Hematopoietic multipotent progenitor cell treated with erythropoietin and hydrocortisone succinate and interleukin-3 and kit ligand, for 17 days (in vitro differentiated cells): Measurements from ENCODE around the gene ADAMTS13.
"Not testable (repeated sequence)": the region's sequence is repeated elsewhere in the genome, so short reads cannot be mapped to it uniquely, and the experiment has no call there.

Experiments used
- DNase-seq: peaks from one replicate; pipeline ENCODE4 v3.0.0-alpha.2; 2015; ENCODE audit warnings: low spot score

ADAMTS13 gene

DNA sequence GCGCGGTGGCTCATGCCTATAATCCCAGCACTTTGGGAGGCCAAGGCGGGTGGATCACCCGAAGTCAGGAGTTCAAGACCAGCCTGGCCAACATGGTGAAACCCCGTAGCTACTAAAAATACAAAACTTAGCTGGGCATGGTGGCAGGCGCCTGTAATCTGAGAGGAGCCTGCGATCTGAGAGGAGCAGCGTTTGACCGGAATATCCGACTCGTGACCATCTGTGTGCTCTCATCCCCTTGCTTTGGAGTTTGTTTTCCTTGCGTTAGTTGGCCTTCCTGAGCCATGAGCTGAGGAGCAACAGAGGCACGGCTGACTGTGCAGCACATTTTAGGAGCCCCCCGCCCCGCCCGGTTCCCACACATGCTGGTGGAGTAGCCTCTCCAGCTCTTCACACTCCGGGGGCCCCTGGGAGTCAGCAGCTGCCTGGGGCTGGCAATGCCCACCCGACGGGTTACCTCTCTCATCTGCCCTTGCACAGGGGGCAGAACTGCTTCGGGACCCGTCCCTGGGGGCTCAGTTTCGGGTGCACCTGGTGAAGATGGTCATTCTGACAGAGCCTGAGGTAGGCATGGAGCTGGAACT is 3.0 kb downstream of the ADAMTS13 start:
- no peak for DNase-seq

DNA sequence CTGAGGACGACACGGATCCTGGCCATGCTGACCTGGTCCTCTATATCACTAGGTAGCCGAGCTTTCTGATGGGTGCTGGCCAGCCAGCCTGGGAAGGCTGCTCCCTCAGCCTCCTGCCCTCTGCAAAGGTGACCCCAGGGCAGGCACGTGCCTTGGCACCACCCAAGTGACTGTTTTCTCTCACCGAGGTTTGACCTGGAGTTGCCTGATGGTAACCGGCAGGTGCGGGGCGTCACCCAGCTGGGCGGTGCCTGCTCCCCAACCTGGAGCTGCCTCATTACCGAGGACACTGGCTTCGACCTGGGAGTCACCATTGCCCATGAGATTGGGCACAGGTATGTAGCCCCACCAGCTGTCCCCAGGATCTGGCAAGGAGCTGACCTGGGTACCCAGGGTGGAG is 3.8 kb downstream of the ADAMTS13 start:
- DNase-seq: no peak

DNA sequence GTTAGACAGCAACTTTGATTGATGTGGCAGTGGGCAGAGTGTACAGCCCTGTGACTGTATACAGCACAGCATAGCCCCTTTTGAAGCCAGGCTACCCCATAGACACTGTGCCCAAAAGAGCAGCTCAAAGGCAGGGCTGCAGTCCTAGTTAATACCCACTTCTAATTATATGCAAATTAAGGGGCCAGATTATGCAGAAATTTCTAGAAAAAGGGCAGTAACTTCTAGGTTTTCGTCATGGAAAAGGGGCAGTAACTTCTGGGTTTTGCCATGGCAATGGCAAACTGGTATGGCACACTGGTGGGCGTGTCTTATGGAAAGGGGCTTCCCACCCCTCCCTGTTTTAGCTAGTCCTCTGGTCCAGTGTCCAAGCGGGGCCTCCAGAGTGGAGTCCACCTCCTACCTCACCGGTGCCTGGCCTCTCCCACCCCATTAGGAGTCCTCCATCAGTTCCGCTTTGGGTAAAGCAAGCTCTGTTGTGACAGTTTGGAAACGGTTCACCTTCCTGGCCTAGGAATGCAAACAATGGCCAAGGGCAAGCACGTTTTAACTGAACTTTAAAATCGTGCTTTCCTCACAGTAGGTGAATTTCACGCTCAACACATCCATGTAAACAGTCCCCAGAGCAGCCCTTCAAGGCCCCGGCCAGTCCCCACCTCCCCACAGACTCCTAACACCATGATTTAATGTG is 5.6 kb downstream of the ADAMTS13 start:
- DNase-seq: no peak

DNA sequence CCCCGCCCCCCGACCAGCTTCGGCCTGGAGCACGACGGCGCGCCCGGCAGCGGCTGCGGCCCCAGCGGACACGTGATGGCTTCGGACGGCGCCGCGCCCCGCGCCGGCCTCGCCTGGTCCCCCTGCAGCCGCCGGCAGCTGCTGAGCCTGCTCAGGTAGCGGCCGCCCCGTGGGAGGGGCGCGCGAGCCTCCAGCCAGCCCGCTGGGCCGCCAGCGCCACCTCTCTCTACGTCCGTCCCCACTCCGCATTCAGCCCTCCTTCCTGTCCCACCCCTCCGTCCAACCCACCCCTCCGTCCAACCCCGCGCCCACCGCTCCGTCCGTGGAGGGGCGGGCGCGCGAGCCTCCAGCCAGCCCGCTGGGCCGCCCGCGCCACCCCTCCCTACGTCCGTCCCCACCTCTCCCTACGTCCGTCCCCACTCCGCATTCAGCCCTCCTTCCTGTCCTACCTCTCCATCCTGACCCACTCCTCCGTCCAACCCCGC is 6.5 kb downstream of the ADAMTS13 start:
- no peak for DNase-seq

DNA sequence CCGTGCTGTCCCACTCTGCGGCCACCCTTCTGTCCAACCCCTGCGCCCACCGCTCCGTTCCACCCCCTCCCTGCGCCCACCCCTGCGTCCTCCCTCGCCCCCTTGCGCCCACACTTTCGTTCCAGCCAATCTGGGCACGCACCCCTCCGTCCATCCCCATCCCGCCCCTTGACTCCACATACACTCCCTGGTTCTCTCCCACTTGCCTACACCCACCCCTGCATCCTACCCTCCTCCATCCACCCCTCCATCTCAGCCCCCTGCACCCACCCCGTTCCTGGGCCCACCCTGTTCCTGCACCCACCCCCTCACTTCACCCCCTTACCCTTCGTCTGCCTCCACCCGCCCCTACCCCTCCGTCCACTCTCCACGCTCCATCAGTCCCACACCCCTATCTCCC is 7.0 kb downstream of the ADAMTS13 start:
- no peak for DNase-seq

DNA sequence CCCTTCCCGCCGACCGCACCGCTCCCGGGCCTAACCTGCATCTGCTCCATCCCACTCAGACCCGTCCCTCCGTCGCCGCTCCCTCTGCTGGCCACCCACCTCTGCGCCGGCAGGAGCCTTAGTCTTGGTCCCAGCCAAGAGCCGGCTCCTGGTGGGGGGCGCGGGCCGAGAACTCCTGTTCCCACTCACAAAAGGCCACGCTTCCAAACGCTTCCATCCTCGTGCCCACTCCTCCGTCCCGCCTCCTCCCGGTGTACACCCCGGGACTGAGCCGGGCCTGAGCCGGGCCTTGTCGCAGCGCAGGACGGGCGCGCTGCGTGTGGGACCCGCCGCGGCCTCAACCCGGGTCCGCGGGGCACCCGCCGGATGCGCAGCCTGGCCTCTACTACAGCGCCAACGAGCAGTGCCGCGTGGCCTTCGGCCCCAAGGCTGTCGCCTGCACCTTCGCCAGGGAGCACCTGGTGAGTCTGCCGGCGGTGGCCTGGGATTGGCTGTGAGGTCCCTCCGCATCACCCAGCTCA is 7.5 kb downstream of the ADAMTS13 start:
- no peak for DNase-seq

DNA sequence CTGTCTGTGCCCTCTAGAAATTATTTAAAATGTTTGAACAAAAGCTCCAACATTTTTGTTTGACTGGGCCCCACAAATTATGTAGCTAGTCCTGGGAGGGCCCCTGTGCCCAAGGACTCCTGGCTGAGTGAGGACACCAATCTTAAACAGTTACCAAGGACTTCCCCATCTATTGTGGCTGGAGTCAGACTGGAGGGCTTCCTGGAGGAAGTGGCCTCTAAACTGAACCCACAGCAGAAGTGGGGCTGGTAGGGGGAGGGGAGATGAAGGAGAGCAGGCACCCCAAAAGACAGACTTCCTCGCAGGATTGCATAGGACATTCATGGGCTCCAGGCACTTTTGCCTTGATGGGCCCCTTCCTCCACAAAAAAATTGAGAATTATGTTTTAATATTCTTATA is 8.1 kb downstream of the ADAMTS13 start:
- DNase-seq: no peak

DNA sequence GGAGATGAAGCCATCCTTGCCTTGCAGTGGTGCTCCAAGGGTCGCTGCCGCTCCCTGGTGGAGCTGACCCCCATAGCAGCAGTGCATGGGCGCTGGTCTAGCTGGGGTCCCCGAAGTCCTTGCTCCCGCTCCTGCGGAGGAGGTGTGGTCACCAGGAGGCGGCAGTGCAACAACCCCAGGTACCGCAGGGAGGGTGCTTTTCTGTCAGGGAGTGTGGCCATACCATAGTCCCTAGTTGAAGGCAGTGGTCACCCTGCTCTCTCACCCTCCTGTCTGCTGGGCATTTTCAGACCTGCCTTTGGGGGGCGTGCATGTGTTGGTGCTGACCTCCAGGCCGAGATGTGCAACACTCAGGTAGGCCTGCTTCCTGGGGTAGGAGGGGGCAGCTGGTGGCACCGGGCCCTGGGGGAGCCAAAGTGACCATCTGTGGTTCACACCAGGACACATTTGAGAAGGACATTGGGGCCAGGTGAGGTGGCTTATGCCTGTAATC is 11.2 kb downstream of the ADAMTS13 start:
- DNase-seq: no peak

DNA sequence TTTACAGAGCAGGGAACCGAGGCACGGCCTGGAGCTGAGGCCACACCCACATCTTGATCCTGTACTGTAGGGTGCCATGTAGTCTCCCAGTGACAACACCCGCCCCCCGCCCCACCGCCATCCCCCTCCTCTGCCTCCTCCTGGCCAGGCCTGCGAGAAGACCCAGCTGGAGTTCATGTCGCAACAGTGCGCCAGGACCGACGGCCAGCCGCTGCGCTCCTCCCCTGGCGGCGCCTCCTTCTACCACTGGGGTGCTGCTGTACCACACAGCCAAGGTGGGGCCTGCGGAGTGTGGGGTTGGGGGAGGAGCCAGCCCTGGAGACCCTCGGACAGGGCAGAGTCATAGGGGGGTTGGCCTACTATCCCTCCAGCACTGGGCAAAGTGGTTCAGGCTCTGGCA is 14.5 kb downstream of the ADAMTS13 start:
- DNase-seq: no peak

DNA sequence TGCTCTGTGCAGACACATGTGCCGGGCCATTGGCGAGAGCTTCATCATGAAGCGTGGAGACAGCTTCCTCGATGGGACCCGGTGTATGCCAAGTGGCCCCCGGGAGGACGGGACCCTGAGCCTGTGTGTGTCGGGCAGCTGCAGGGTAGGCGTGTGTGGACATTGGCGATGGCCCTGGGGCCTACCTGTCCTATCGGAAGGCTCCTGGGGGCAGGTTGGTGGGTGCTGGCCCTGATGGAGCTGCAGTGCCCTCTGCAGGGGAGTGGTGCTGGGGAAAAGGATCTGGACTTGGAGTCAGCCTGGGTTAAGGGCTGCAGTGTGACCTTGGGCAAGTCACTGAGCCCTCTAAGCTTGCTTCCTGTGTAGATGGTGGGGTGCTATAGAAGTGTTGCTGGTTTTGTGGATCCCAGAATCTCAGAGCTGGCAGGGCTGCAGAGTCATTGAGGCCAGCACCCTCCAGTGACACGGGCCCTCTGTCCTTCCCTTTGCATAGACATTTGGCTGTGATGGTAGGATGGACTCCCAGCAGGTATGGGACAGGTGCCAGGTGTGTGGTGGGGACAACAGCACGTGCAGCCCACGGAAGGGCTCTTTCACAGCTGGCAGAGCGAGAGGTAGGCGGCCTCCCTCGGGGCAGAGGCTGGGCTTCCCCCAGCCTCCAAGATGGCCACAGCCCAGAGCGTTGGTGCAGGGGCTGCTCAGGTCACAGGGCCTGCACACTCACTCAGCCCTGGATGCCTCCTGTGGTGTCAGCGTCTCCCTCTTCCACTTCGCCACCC is 15.8 kb downstream of the ADAMTS13 start:
- no peak for DNase-seq

DNA sequence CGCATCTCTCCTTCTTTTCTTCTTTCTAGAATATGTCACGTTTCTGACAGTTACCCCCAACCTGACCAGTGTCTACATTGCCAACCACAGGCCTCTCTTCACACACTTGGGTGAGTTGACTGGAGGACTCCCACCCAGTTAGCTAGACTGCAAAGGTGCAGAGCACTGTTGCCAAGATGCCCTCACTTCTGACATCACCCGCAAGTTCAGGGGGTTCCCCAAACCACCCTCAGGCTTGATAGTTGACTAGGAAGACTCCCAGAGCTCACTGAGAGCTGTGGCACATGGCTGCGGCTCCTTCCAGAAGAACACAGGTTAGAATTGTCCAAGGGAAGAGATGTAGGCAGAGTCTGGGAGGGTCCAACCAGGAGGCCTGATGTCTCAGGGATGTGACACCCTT is 17.2 kb downstream of the ADAMTS13 start:
- no peak for DNase-seq

DNA sequence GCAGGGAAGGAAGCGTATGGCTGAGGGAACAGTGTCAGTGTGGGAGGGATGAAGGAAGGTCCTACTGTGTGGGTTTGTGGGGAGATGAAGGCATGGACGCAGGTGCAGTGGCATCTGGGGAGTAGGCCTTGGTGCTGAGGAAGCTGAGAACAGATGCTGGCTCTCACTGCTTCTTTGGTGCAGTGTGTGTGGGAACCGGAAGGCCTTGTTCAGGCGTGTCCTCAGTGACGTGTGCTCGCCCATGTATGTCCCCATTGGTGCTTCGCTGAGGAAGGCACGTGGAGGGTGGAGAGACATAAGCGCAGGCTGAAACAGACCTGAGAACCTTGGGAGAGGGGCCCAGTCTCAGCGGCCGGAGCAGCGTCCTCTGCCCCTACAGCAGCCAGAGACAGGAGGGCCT is 18.7 kb downstream of the ADAMTS13 start:
- DNase-seq: no peak

DNA sequence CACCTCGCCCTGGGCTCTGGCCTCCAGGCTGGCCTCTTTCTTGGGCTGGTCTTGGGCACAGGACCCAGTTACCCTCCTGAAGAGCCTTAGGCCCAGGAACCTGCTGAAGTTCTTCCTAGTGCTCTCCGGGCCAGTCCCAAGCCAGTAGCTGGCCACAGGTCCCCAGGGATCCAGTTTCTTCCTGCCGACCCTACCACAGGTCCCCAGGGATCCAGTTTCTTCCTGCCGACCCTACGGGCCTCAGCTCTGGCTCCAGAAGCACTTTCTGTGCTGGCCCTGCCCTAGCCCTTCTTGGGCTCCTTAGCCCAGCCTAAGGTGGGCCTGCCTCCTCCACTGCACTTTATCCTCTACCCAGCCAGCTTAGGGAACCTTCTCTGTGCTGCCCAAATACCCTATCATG is 19.4 kb downstream of the ADAMTS13 start:
- no peak for DNase-seq

DNA sequence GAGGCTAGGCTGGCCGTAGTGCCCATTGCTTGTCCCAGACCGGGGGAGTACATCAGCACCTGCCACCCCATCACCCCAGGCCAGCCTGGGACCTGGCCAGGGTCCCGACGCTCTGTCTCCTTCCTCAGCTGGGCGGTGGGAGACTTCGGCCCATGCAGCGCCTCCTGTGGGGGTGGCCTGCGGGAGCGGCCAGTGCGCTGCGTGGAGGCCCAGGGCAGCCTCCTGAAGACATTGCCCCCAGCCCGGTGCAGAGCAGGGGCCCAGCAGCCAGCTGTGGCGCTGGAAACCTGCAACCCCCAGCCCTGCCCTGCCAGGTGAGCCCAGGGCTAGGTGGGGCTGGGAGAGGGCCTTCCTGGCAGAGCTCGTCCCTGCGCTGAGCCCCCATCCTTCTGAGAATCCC is 21.1 kb downstream of the ADAMTS13 start:
- DNase-seq: no peak

DNA sequence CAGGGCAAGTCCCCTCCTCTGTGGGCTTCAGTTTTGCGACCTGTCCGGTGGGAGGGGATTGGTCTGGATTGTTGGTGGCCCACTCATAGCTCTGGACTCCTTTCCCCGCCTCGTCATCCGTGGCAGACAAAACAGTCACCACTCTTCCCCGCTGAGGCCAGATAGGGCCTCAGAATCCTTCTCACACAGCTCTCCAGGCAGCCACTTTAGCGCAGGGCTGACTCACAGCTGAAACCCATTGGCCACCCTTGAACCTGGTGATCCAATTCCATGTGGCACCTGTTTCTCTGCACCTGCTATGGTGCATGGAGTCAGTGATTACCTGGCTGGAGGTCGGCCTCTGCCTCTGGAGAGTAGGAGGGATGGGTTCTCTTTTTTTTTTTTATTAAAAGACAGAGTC is 21.8 kb downstream of the ADAMTS13 start:
- DNase-seq: no peak

DNA sequence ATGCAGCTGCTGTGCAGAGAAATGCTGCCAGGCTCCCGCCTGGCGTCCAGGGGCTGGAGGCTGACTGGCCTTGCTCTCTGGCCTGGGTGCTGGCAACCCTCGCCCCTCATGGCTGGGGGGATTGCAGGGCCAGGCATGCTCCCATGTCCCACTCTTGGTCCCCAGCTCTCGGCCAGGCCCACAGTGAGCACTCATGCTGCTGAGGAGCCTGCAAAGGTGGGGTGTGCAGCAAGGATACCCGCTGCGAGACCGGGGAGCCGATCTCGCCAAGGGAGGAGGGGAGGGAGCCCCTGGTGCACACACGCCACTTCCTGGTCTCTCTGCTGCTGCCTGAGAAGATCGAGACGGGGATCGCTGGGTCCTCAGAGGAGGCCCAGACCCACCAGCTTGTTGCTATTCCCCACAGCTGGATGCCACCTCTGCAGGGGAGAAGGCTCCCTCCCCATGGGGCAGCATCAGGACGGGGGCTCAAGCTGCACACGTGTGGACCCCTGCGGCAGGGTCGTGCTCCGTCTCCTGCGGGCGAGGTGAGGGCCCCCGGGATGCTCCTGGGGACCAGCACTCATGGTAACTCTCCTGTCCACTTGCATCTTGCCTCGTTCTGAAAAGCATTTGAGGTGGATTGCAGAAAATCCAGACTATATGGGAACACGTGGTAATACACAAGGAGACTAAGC is 23.3 kb downstream of the ADAMTS13 start:
- no peak for DNase-seq

DNA sequence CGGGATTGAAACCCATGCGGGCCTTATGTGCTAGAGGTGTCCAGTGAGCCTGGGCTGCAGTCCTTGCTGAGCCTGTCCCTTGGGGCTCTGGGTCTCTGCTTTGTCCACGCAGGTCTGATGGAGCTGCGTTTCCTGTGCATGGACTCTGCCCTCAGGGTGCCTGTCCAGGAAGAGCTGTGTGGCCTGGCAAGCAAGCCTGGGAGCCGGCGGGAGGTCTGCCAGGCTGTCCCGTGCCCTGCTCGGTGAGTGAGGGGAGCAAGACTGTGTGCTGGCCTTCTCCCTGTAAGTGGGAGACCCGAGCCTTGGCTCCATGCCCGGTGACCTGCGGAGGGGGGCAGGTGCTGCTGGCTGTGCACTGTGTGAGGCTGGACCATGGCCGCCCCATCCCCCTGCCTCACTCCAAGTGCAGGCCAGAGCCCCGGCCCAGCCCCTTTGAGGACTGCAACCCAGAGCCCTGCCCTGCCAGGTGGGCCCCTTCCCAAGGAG is 26.4 kb downstream of the ADAMTS13 start:
- no peak for DNase-seq

DNA sequence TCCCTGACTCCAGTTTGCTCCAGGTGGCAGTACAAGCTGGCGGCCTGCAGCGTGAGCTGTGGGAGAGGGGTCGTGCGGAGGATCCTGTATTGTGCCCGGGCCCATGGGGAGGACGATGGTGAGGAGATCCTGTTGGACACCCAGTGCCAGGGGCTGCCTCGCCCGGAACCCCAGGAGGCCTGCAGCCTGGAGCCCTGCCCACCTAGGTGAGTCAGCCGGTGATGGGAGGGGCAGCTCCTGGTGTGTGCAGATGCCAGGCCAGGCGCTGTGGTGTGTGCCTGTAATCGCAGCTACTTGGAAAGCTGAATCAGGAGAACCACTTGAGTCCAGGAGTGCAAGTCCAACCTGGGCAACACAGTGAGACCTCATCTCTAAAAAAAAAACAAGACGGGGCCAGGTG is 27.6 kb downstream of the ADAMTS13 start:
- DNase-seq: no peak

DNA sequence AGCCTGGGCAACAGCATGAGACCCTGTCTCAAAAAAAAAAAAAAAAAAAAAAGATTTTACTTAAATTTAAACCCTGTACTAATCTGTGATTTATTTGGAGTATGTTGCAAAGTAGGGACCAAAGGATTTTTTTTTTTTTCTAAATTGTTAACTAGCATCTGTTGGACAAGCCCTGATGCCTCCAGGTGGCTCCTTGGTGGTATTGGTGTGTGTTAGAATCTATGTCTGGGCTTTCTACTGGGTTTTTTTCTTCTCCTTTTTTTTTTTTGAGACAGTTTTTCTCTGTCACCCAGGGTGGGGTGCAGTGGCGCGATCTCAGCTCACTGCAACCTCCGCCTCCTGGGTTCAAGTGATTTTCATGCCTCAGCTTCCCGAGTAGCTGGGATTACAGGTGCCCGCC is 29.7 kb downstream of the ADAMTS13 start:
- DNase-seq: not testable (repeated sequence)

DNA sequence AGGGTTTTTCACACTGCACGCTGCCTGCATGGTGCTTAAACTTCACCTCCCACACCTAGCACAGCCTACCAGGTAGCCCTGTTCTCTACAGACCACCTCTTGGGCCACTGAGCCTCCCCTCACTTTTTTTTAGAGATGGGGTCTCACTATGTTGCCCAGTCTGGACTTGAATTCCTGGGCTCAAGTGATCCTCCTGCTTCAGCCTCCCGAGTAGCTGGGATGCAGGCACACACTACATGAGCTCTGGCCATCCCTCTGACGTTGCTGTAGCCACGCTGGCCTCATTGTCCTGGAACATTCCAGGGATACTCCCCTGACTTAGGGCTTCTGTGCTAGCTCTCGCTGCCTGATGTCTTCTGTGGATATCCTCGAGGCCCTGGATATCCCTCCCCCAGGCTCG is 30.4 kb downstream of the ADAMTS13 start:
- no peak for DNase-seq

DNA sequence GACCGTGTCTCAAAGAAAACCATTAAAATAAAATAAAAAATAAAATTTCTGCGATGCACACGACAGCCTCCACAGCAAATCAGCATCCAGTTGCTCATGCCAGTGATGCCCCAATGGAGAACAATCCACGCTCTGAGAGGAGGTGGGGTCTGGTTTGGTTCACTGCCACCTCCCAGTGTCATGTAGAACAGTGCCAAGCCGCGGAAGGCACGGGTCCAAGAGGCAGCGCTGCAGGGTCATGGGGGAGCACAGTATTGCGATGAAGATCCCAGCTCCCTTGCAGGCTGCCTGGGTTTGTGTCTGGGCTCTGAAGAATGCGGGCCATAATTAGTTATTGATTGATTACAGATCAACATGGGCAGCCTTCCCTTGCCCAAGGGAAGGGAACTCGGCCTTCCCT is 31.5 kb downstream of the ADAMTS13 start:
- DNase-seq: no peak

DNA sequence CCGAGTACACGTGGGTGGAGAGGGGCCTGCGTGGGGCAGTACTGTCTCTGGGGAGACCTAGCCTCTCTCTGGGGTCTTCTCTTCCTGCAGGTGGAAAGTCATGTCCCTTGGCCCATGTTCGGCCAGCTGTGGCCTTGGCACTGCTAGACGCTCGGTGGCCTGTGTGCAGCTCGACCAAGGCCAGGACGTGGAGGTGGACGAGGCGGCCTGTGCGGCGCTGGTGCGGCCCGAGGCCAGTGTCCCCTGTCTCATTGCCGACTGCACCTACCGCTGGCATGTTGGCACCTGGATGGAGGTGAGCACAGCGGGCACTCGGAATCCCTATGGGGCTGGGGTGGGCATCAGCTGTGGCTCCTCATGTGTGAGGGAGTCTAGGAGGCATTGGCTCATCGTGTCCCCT is 32.2 kb downstream of the ADAMTS13 start:
- DNase-seq: no peak
